Brain microvascular endothelial cell (primary cell): ENCODE measurements around the gene PDE4DIP.
"Not testable (repeated sequence)": the region's sequence is repeated elsewhere in the genome, so short reads cannot be mapped to it uniquely, and the experiment has no call there.

Experiments
- DNase-seq: peaks from one replicate; pipeline ENCODE4 v3.0.0-alpha.2; 2020
- H3K27ac ChIP-seq: fragments of 250-450 bp; sonication (Bioruptor Pico); 2 replicates; pipeline ENCODE4 v1.5.1; 2020; ENCODE audit warnings: mild to moderate bottlenecking, moderate library complexity
- H3K27me3 ChIP-seq: fragments of 250-450 bp; sonication (Bioruptor Pico); replicated peaks from 2 replicates; pipeline ENCODE4 v1.5.1; 2020; ENCODE audit warnings: mild to moderate bottlenecking
- H3K36me3 ChIP-seq: fragments of 250-450 bp; sonication (Bioruptor Pico); replicated peaks from 2 replicates; pipeline ENCODE4 v1.5.1; 2020; ENCODE audit warnings: mild to moderate bottlenecking
- H3K4me3 ChIP-seq: 2 replicates; pipeline ENCODE4 v1.5.1; 2011; ENCODE audit warnings: low read depth, mild to moderate bottlenecking, control low read depth, low read length, moderate library complexity
- in situ Hi-C: cut with HindIII; loops from 2 replicates; pipeline ENCODE4 v1.10.0; 2017; ENCODE audit warnings: low sequenced_read_pairs, low pct_ligation_motif_present

PDE4DIP gene

GRCh38 chr1:148960212-148961000 is 116.2 kb downstream of the PDE4DIP start:
- H3K27ac ChIP-seq, in situ Hi-C loops: not testable (repeated sequence)

GRCh38 chr1:148962127-148962857 is 118.1 kb downstream of the PDE4DIP start:
- H3K36me3 ChIP-seq, H3K4me3 ChIP-seq, H3K27me3 ChIP-seq, in situ Hi-C loops, H3K27ac ChIP-seq, DNase-seq: not testable (repeated sequence)

More at GRCh38 chr1:148960212-148961000, 116.2 kb downstream of the PDE4DIP start:
- not testable (repeated sequence) for DNase-seq, H3K27me3 ChIP-seq, H3K36me3 ChIP-seq, H3K4me3 ChIP-seq

- in situ Hi-C loops, H3K4me3 ChIP-seq, H3K36me3 ChIP-seq, H3K27ac ChIP-seq, DNase-seq, H3K27me3 ChIP-seq: not testable (repeated sequence)
Measured at GRCh38 chr1:148966084-148966483, 121.9 kb downstream of the PDE4DIP start.

- DNase-seq, H3K27ac ChIP-seq, H3K27me3 ChIP-seq, in situ Hi-C loops, H3K36me3 ChIP-seq, H3K4me3 ChIP-seq: not testable (repeated sequence)
Measured at GRCh38 chr1:148967580-148967979, 123.4 kb downstream of the PDE4DIP start.

- H3K27me3 ChIP-seq, DNase-seq, in situ Hi-C loops, H3K36me3 ChIP-seq, H3K4me3 ChIP-seq, H3K27ac ChIP-seq: not testable (repeated sequence)
Measured at GRCh38 chr1:148968682-148969081, 124.5 kb downstream of the PDE4DIP start.

GRCh38 chr1:148969126-148969525 is 124.9 kb downstream of the PDE4DIP start:
- H3K27ac ChIP-seq, in situ Hi-C loops, H3K27me3 ChIP-seq, H3K36me3 ChIP-seq, H3K4me3 ChIP-seq, DNase-seq: not testable (repeated sequence)

GRCh38 chr1:148975453-148975852 is 131.2 kb downstream of the PDE4DIP start:
- H3K4me3 ChIP-seq, in situ Hi-C loops, H3K27me3 ChIP-seq: not testable (repeated sequence)
- Histone ChIP-seq H3K36me3 (peaks cover 27% of the 10 kb centered on the region), H3K27ac (peak overlapping the region; percentile 94)
- DNase-seq, result peak; percentile 71

- H3K4me3 ChIP-seq, in situ Hi-C loops, DNase-seq, H3K27me3 ChIP-seq: not testable (repeated sequence)
- Histone ChIP-seq H3K27ac (peak overlapping the region; percentile 94), H3K36me3 (peaks cover 32% of the 10 kb centered on the region)
Measured at GRCh38 chr1:148975866-148976537, 131.8 kb downstream of the PDE4DIP start.

GRCh38 chr1:148977785-148978184 is 133.6 kb downstream of the PDE4DIP start:
- H3K36me3 ChIP-seq, result peaks cover 41% of the 10 kb centered on the region
- in situ Hi-C loops, H3K27ac ChIP-seq, H3K27me3 ChIP-seq, DNase-seq, H3K4me3 ChIP-seq: not testable (repeated sequence)

GRCh38 chr1:148989378-148989777 is 145.2 kb downstream of the PDE4DIP start:
- in situ Hi-C loops, H3K4me3 ChIP-seq, DNase-seq, H3K27ac ChIP-seq, H3K27me3 ChIP-seq, H3K36me3 ChIP-seq: not testable (repeated sequence)

- H3K27ac ChIP-seq, H3K36me3 ChIP-seq, H3K4me3 ChIP-seq, DNase-seq, in situ Hi-C loops, H3K27me3 ChIP-seq: not testable (repeated sequence)
Measured at GRCh38 chr1:148990233-148990788, 146.1 kb downstream of the PDE4DIP start.

- in situ Hi-C loops, H3K36me3 ChIP-seq, H3K4me3 ChIP-seq, H3K27me3 ChIP-seq, H3K27ac ChIP-seq, DNase-seq: not testable (repeated sequence)
Measured at GRCh38 chr1:148991818-148992217, 147.6 kb downstream of the PDE4DIP start.

- H3K36me3 ChIP-seq, H3K27me3 ChIP-seq, H3K4me3 ChIP-seq, in situ Hi-C loops, H3K27ac ChIP-seq, DNase-seq: not testable (repeated sequence)
Measured at GRCh38 chr1:148992364-148992763, 148.1 kb downstream of the PDE4DIP start.
